Umbilical cord (tissue), 2 donors: Measurements from ENCODE around the gene RNF207. TPM values are rescaled to one million over a fixed set of nuclear protein-coding genes. Genes with fewer than 3 reads are reported as not detected.
A peak's percentile ranks its signal among the peaks of the same experiment; 100 is the strongest.

ENCODE experiments used
- DNase-seq: peaks from one replicate; pipeline ENCODE4 v3.0.0-alpha.2; 2015; ENCODE audit warnings: low spot score
- total RNA-seq: library from RNA; depleted of rRNA; stranded (reverse); fragments of >200 nt; gene quantifications from one replicate; pipeline ENCODE4 v1.2.3, GENCODE V29; 2014; ENCODE audit warnings: low replicate concordance; ENCODE audit not compliant: insufficient read depth

Gene RNF207
- total RNA-seq, result 11.1 TPM

- DNase-seq, result peak; percentile 76
Observed at GRCh38 chr1:6205849-6206519, at the start of gene RNF207. Gene RNF207, plus strand, starts transcription at chr1:6206119. Its CDS starts 417 bp downstream, at chr1:6206536.

DNA sequence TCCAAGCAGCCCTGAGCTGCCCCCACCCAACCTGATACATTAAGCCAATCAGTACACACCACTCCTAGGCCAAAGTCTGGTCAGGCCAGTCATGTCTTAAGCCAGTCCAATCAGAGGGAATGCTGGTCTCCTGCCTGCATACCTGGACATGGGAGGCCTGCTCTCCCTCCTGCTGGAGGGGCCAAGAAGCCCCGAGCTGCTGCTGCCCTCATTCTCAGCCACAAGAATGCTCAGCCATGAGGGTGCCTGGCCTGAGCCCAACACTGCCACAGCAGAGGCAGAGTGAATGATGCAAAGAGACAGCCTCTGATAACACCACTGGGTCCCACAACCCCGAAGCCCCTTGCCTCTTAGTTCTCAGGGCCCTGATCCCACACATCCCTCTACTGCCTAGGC, 48.8 kb upstream of the RNF207 start:
- DNase-seq, result no peak

DNA sequence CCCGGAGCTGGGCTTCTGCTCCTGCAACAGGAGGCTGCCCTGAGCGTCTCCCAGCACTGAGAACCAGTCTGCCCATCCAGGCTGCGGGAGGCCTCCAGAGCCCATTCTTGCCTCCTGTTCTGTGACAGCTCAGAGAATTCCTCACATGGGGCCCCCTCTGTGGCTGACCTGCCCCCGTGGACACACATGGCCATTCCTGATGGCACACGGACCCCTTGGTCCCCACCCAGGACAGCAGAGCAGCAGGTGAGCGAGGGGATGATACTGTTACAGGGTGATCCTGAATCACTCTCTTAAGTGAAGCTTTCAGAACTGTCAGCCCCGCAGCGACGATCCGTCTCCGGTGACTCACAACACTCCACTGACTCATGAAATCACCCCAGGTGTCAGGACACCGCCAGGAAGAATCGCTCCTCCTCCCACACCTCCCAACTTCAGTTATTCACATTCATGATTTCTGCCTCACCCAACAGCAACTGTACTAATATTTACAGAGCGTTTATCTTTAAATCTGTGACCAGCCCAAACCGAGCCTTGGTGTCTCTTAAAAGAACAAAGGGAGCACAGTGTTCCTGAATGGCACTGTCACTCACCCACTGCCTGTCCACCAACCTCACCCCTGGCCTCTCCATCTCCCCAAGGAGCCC, 48.3 kb upstream of the RNF207 start:
- DNase-seq, result no peak

- no peak for DNase-seq
Observed at GRCh38 chr1:6158181-6158580, 47.7 kb upstream of the RNF207 start.

DNA sequence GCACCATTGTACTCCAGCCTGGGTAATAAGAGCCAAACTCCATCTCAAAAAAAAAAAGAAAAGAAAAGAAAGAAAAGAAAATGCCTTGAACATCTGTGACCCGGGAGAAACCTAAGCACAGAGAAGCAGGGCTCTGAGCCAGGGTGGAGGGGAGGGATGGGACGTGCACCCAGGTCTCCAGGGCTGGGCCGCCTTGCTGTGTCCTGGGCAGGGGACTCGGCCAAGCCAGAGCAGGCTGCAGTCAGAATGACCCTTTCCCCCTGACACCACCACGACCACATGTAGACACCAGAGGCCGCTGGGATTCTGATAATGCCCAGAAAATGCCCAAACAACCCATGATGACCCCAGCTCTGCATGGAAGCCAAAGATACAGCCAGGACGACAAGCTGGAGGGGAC, 43.6 kb upstream of the RNF207 start:
- no peak for DNase-seq

GRCh38 chr1:6162773-6163172, 43.1 kb upstream of the RNF207 start:
- no peak for DNase-seq

DNA sequence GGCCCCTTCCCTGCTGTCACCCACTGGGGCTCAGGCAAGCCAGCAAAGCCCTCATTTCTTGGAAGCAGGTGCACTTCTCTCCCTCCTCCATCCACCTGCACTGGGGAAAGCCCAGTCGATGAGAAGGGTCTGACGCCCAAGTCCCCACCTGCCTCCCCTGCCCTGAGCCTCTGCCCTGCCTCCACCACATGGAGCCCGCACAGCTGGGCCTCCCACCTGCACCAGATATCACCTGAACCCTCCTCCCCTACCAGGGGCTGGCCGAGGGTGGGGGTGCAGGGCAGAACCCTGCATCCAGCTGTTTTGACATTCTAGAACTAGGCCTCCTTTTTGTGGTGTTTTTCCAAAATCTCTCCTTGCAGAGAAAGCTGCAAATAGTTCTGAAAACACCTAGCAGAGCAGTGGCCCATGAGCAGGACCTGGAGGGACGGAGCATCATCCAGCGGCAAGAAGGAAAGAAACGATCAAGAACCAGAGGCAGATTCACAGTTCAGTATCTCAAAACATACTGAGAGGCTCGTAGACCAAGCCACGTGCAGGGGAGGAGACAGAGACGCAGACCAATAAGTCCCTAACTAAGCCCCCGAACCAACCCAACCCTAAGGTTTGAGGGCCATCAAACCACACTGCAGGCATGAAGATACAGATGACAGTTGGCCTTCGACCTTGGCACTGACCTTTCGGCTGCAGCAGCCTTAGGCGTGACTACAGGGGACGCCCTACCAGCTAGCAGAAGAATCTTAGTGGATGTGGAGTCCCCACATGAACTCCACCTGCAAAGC, 42.5 kb upstream of the RNF207 start:
- no peak for DNase-seq

DNA sequence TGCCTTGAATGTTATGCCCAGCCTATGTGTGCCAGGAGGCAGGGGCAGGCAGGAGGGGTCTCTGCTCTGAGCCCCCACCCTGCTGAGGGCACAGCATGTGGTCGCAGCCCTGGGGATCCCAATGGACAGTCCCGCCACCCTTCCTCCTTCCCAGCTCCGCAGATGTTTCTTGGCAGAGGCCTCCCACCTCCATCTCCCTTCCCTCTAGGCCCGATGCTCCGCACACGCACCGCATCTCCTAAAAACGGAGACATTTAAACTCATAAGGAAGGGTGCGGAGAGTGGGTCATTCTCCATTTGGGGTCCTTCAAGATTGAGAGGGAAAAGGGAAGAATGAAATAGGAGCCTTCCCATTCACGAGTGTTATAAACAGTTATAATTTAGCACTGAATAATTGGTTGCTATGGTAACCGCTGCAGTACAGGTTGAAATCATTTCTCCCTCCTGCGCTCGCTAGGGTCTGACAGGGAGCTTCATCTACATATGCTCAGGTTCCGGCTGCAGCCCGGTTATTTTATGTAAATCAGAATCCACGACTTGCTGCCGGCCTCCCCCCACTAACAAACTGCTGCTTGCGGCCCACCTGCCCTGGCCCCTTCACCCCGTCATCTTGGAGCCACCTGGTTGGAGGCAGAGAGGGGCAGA, 41.8 kb upstream of the RNF207 start:
- DNase-seq, result no peak

DNA sequence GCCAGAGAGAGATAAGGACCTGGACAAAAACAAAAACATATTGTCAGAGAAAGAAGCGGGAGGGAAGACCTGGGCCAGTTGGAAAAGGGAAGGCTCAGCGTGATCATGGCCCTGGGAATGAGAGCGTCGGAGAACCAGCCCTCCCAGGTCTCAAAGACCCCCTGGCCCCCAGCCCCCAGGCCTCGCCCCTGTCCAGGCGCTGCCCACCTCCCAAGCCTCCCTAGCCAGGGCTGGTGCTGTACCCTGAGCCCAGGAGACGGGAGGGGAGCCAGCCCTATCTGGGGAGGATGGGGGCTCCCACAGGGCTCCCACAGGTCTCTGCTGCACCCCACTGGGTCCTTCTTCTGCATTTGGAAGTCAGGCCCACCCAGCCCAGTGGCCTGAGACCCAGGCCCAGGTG, 40.9 kb upstream of the RNF207 start:
- DNase-seq, result no peak

GRCh38 chr1:6165441-6165985, 40.4 kb upstream of the RNF207 start:
- no peak for DNase-seq

- DNase-seq, result no peak
Observed at GRCh38 chr1:6166221-6166620, 39.7 kb upstream of the RNF207 start.

- DNase-seq, result no peak
Observed at GRCh38 chr1:6166655-6167390, 39.1 kb upstream of the RNF207 start.

DNA sequence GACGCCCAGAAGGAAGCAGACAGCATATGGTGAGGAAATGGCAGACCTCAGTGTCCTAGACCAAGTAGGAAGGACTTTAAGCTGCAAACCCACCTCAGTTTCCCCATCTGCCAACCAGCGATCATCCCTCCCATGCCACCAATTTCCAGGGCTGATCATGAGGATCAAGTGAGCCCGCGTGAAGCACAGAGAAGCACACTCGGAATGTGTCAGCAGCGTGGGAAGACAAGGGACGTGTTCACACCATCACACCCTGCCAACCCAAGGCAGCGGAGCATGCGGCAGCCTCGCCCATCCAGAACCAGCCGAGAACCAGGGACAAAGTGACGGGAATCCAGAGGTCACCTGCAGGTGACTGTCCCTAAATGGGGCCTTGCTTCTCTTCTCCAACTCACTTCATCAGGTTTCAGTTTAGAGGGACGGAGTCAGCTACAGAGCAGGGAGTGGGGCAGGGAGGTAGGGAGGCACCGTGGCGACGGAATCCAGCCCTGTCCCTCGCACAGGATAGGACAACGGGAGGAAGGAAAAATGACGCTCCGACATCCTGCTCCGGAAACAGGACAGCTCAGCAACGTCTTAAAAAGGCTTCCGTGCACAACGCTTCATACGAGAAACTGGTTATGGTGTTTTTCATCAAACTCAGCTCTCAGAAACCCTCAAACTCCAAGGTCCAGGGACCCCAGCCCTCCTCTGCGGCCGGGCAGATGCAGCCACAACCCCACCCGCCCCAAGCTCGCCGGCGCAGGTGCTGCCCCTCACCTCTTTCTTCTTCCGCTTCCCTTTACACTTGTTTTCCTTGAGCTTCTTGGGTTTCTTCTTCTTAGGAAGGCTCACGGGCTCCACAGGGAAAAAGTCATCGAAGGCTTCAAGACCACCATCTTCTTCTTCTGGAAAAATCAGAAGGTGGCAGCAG, 38.3 kb upstream of the RNF207 start:
- no peak for DNase-seq

DNA sequence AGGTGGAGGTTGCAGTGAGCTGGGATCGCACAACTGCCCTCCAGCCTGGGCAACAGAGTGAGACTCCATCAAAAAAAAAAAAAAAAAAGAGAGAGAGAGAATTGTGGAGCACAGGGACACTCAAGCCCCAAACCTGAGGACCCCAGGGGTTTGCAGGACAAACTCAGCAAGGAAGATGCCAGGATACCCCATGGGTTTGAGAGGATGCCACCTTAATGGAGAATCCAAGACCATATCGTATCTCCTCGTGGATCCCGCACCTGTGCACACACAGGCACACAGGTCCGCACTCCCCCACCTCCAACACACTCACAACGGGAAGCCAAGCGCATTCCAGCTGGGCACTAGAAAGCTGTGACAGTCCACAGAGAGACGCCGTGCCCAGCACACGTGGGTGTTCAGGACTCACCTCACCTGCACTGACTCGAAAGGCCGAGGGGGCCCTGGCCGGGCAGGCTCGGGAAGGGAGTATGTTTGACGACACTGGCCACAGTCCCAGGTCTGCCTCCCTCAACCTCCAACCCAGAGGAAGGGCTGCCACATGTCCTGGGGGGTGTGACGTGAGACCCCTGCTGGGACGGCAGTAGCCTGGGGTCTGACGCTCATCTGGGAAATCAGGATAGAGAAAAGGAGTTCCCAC, 36.9 kb upstream of the RNF207 start:
- DNase-seq, result no peak

GRCh38 chr1:6170116-6170741, 35.7 kb upstream of the RNF207 start:
- DNase-seq, result no peak

DNA sequence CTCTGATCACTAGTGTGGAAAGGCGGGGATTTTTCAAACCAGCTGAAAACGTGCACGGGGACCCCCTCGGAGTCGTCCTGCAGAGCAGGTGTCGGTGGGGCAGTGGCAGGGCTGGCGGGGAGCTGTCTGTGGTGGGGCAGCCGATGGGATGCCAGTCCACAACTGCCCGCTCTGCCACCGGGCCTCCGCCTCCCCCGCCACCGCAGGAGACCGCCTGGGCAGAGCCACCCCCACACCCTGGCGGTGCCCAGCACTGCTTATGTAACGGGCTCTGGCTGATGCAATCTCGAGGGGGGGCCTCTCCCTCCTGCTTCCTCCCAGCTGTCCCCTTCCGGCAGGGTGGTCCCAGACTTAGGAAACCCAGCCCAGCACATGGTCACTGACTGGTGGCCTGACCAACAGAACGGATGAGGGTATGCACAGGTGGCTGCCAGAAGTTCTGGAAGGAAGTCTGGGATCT, 35.1 kb upstream of the RNF207 start:
- DNase-seq, result no peak

- no peak for DNase-seq
Observed at GRCh38 chr1:6171548-6172124, 34.3 kb upstream of the RNF207 start.

GRCh38 chr1:6172549-6172948, 33.4 kb upstream of the RNF207 start:
- DNase-seq, result no peak
